Right kidney (tissue), 1 donor: ENCODE results near the gene TSPAN4.

Source experiments
- DNase-seq: peaks from one replicate; pipeline ENCODE4 v3.0.0-alpha.2; 2016

The TSPAN4 gene

GRCh38 chr11:888310-889212 lies 45.9 kb downstream of the TSPAN4 start:
- no peak for DNase-seq

GRCh38 chr11:889257-889656 lies 46.6 kb downstream of the TSPAN4 start:
- DNase-seq = no peak

- DNase-seq = no peak
Observed at GRCh38 chr11:889687-890475, 47.2 kb downstream of the TSPAN4 start.

- DNase-seq = peak; percentile 38
Observed at GRCh38 chr11:890794-891540, 48.3 kb downstream of the TSPAN4 start.

- DNase-seq = no peak
Observed at GRCh38 chr11:893008-893654, 50.5 kb downstream of the TSPAN4 start.

- DNase-seq = no peak
Observed at GRCh38 chr11:894575-895201, 52.0 kb downstream of the TSPAN4 start.

GRCh38 chr11:895331-896110 lies 52.9 kb downstream of the TSPAN4 start:
- no peak for DNase-seq

- DNase-seq = no peak
Observed at GRCh38 chr11:897253-898142, 54.8 kb downstream of the TSPAN4 start.

GRCh38 chr11:898143-898511 lies 55.5 kb downstream of the TSPAN4 start:
- peak; percentile 42 for DNase-seq

- no peak for DNase-seq
Observed at GRCh38 chr11:898540-899190, 56.0 kb downstream of the TSPAN4 start.

- DNase-seq = no peak
Observed at GRCh38 chr11:899724-900123, 57.1 kb downstream of the TSPAN4 start.

GRCh38 chr11:900545-900944 lies 57.9 kb downstream of the TSPAN4 start:
- DNase-seq = no peak

- no peak for DNase-seq
Observed at GRCh38 chr11:901452-902061, 58.9 kb downstream of the TSPAN4 start.

GRCh38 chr11:904380-904779 lies 61.7 kb downstream of the TSPAN4 start:
- no peak for DNase-seq

GRCh38 chr11:905952-906351 lies 63.3 kb downstream of the TSPAN4 start:
- DNase-seq = no peak

- DNase-seq = no peak
Observed at GRCh38 chr11:907668-908067, 65.0 kb downstream of the TSPAN4 start.

- DNase-seq = no peak
Observed at GRCh38 chr11:908273-908672, 65.6 kb downstream of the TSPAN4 start.

GRCh38 chr11:909406-909805 lies 66.8 kb downstream of the TSPAN4 start:
- no peak for DNase-seq

- no peak for DNase-seq
Observed at GRCh38 chr11:910044-910588, 67.5 kb downstream of the TSPAN4 start.
